Endothelial cell of umbilical vein (primary cell): ENCODE results near the gene SCP2.

ENCODE experiments used
- CTCF ChIP-seq, 2 donors: IDR thresholded peaks; 1 replicate in 1 of 2; 2 replicates in 1 of 2; pipeline ENCODE4 v1.5.1; 2011; ENCODE audit warnings: low read length in 2 of 2, mild to moderate bottlenecking in 2 of 2, moderate library complexity in 2 of 2, control low read depth in 1 of 2, inconsistent platforms in 1 of 2, low read depth in 1 of 2; ENCODE audit not compliant: insufficient read depth in 1 of 2; ENCODE audit errors: extremely low read depth in 1 of 2
- EZH2 ChIP-seq: IDR thresholded peaks from 2 replicates; pipeline ENCODE4 v1.6.1; 2012; ENCODE audit warnings: borderline replicate concordance, low read depth, mild to moderate bottlenecking, moderate library complexity, low read length, inconsistent platforms; ENCODE audit not compliant: severe bottlenecking
- FOS ChIP-seq: IDR thresholded peaks from 2 replicates; pipeline ENCODE4 v1.6.1; 2011; ENCODE audit warnings: mild to moderate bottlenecking, low read length, moderate library complexity, borderline replicate concordance; ENCODE audit not compliant: insufficient read depth
- JUN ChIP-seq: IDR thresholded peaks from 2 replicates; pipeline ENCODE4 v1.6.1; 2011; ENCODE audit warnings: borderline replicate concordance, low read depth; ENCODE audit not compliant: insufficient read length, insufficient read depth
- MAX ChIP-seq: IDR thresholded peaks from 2 replicates; pipeline ENCODE4 v1.6.1; 2011; ENCODE audit not compliant: insufficient read depth, insufficient read length
- MYC ChIP-seq: IDR thresholded peaks from one replicate; pipeline ENCODE4 v1.6.1; 2011; ENCODE audit warnings: mild to moderate bottlenecking, low read depth, low read length
- POLR2A ChIP-seq: IDR thresholded peaks from 2 replicates; pipeline ENCODE4 v1.6.1; 2012; ENCODE audit warnings: low read depth, mild to moderate bottlenecking, control low read depth, low read length
- POLR2AphosphoS5 ChIP-seq: IDR thresholded peaks from 2 replicates; pipeline ENCODE4 v1.6.1; 2012; ENCODE audit warnings: low read depth, mild to moderate bottlenecking, control low read depth, low read length, moderate library complexity; ENCODE audit not compliant: insufficient read depth

- TF ChIP-seq JUN (no peak), CTCF (IDR thresholded peaks at IDR 0.05; ENCODE audit: extremely low read depth in 1 of 2, insufficient read depth in 1 of 2, low read depth in 1 of 2, low read length in 2 of 2) (no peak), POLR2A (no peak), EZH2 (no peak), MAX (no peak), FOS (no peak), POLR2AphosphoS5 (no peak), MYC (no peak)
These were observed 39.6 kb upstream of the SCP2 start for GRCh38 chr1:52887483-52887882.
